Measurements from ENCODE around the gene FKBP4. TPM values are rescaled to one million over a fixed set of nuclear protein-coding genes. Genes with fewer than 3 reads are reported as not detected.

FKBP4 gene
- total RNA-seq, 2 donors from 2014 or later = 25.6 to 29.2 TPM

GRCh38 chr12:2752676-2753371 is 41.9 kb upstream of the FKBP4 start:
- H3K36me3 ChIP-seq = no peaks in the 10 kb centered on the region
- H3K9me3 ChIP-seq = no peaks in the 10 kb centered on the region
- no peak overlapping the region for H3K4me3 ChIP-seq
- H3K4me1 ChIP-seq = no peaks in the 10 kb centered on the region
- H3K27ac ChIP-seq = no peak overlapping the region
- H3K27me3 ChIP-seq = no peaks in the 10 kb centered on the region
- TF ChIP-seq CTCF (IDR thresholded peaks at IDR 0.05) = peak in 1 of 2 donors; percentile 29
- DNase-seq (ENCODE audit: low spot score) = peak; percentile 56

GRCh38 chr12:2753536-2753935 is 41.2 kb upstream of the FKBP4 start:
- DNase-seq (ENCODE audit: low spot score) = no peak
- TF ChIP-seq CTCF (IDR thresholded peaks at IDR 0.05) = no peak
- Histone ChIP-seq H3K4me3 (no peak overlapping the region), H3K9me3 (no peaks in the 10 kb centered on the region), H3K36me3 (no peaks in the 10 kb centered on the region), H3K4me1 (no peaks in the 10 kb centered on the region), H3K27me3 (no peaks in the 10 kb centered on the region), H3K27ac (no peak overlapping the region)

- Histone ChIP-seq H3K36me3 (no peaks in the 10 kb centered on the region), H3K27me3 (no peaks in the 10 kb centered on the region), H3K4me1 (no peaks in the 10 kb centered on the region), H3K27ac (no peak overlapping the region), H3K4me3 (no peak overlapping the region), H3K9me3 (no peaks in the 10 kb centered on the region)
- TF ChIP-seq CTCF (IDR thresholded peaks at IDR 0.05) = no peak
- no peak for DNase-seq (ENCODE audit: low spot score)
Measured at GRCh38 chr12:2754208-2754607, 40.6 kb upstream of the FKBP4 start.

GRCh38 chr12:2756756-2757155 is 38.0 kb upstream of the FKBP4 start:
- Histone ChIP-seq H3K4me1 (no peaks in the 10 kb centered on the region), H3K9me3 (no peaks in the 10 kb centered on the region), H3K4me3 (no peak overlapping the region), H3K27ac (no peak overlapping the region), H3K36me3 (no peaks in the 10 kb centered on the region), H3K27me3 (no peaks in the 10 kb centered on the region)
- TF ChIP-seq CTCF (IDR thresholded peaks at IDR 0.05) = no peak
- DNase-seq (ENCODE audit: low spot score) = no peak

GRCh38 chr12:2759733-2760132 is 35.0 kb upstream of the FKBP4 start:
- no peaks in the 10 kb centered on the region for H3K27me3 ChIP-seq
- no peak for TF ChIP-seq CTCF (IDR thresholded peaks at IDR 0.05)
- H3K4me3 ChIP-seq = no peak overlapping the region
- no peaks in the 10 kb centered on the region for H3K4me1 ChIP-seq
- no peak overlapping the region for H3K27ac ChIP-seq
- H3K36me3 ChIP-seq = no peaks in the 10 kb centered on the region
- no peaks in the 10 kb centered on the region for H3K9me3 ChIP-seq
- no peak for DNase-seq (ENCODE audit: low spot score)

GRCh38 chr12:2764398-2764797 is 30.4 kb upstream of the FKBP4 start:
- no peaks in the 10 kb centered on the region for H3K9me3 ChIP-seq
- H3K27me3 ChIP-seq = no peaks in the 10 kb centered on the region
- no peak overlapping the region for H3K4me3 ChIP-seq
- no peaks in the 10 kb centered on the region for H3K4me1 ChIP-seq
- no peak overlapping the region for H3K27ac ChIP-seq
- DNase-seq (ENCODE audit: low spot score) = no peak
- H3K36me3 ChIP-seq = no peaks in the 10 kb centered on the region
- TF ChIP-seq CTCF (IDR thresholded peaks at IDR 0.05) = no peak
